Measurements from ENCODE around the gene ZNF526.

Gene ZNF526, protein sequence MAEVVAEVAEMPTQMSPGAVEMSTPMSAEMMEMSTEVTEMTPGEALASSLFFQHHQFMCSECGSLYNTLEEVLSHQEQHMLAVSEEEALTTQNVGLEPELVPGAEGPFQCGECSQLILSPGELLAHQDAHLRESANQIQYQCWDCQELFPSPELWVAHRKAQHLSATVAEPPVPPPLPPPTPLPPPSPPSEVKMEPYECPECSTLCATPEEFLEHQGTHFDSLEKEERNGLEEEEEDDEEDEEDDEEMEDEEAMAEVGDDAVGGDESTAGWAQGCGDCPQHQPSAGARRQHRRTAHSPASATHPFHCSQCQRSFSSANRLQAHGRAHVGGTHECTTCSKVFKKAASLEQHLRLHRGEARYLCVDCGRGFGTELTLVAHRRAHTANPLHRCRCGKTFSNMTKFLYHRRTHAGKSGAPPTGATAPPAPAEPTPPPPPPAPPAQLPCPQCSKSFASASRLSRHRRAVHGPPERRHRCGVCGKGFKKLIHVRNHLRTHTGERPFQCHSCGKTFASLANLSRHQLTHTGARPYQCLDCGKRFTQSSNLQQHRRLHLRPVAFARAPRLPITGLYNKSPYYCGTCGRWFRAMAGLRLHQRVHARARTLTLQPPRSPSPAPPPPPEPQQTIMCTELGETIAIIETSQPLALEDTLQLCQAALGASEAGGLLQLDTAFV
- 27.8 to 44.0 (median 30.5) reads per million in 4 experiments for total RNA-seq

DNA sequence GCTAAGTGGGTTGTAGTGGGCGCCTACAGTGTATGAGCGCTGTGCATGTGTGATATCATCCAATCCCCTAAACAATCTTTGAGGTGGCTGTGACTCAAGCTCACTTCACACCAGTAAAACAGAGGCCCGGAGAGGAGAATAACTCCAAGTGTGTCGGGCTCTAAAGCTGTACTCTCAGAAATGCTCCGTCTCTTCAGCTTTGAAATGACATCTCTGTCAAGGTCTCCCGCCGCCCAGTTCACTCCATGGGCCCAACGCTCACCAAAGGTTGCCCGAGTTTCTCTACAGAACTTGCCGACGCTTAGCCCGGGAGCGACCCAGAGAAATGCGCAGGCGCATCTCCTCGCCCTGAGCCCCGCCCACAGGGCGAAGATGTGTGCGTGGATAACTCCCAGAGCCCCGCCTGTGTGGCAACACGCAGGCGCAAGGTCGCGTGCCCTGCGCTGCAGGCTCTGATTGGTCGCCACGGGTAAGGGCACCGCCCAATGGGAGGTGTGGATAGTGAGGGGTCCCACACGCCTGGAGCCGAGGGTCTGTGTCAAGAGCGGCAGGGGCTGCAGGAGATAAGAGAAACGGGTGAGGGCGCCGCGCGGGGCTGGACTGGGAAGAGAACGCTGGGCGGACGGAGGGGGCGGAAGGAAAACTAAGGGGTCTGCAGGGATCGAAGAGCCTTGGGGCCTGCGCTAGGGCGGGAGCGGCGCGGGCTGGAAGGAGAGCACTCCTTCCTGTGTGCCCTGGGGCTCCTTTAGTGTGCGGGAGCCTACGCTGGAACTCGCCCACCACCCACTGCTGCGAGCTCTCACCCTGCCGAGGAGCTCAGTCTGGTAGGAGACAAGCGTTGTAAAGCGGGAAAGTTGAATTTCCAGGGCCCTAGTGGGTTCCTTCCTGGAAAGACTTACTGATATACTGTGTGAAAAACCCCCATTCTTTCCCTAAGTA lies at the start of gene ZNF526:
ZNF526 (plus strand) TSS at position 501 of the 939 bp plus-strand sequence. CDS start 4,092 bp downstream, outside the sequence.
- DNase-seq: peak; percentile 97

- no peak for DNase-seq
Observed at GRCh38 chr19:42170715-42171114, 49.4 kb upstream of the ZNF526 start.

- DNase-seq: no peak
Observed at GRCh38 chr19:42172261-42172660, 47.9 kb upstream of the ZNF526 start.

DNA sequence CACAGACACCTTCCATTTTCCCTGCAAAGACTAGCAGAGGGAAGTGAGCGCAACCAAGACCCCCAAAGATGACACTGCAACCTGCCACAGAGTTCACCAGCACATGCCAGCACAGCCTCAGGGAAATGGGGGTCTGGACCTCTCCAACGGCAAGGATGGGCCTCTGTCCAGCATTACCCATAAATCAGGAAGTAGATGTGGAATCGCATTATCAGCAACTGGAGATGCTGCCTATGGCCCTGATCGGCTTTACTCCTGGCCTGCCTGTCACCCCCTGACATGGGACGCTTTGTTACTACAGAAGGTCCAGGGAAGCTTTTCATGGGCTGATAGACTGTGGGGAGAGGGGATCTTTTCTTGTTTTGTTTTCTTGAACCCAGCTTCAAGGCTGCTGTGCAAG lies 46.4 kb upstream of the ZNF526 start:
- DNase-seq: no peak

DNA sequence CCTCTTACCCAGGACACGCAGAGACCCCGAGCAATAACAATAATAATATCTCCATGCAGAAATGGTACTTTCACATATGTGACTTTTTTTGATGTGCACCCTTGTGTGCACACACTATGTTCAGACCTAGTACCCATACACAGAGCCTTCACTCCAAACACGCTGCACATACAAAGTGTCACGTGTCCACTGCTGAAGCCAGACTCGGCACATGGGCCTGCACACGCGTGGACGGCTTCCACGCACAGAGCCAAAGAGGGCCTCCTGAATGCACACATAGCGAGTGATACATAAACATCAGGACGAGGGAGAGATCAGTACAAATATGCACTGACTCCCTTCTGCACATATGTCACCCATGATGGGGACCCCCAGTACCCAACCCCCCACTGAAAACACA lies 45.9 kb upstream of the ZNF526 start:
- no peak for DNase-seq

- DNase-seq: no peak
Observed at GRCh38 chr19:42174958-42175734, 45.0 kb upstream of the ZNF526 start.

DNA sequence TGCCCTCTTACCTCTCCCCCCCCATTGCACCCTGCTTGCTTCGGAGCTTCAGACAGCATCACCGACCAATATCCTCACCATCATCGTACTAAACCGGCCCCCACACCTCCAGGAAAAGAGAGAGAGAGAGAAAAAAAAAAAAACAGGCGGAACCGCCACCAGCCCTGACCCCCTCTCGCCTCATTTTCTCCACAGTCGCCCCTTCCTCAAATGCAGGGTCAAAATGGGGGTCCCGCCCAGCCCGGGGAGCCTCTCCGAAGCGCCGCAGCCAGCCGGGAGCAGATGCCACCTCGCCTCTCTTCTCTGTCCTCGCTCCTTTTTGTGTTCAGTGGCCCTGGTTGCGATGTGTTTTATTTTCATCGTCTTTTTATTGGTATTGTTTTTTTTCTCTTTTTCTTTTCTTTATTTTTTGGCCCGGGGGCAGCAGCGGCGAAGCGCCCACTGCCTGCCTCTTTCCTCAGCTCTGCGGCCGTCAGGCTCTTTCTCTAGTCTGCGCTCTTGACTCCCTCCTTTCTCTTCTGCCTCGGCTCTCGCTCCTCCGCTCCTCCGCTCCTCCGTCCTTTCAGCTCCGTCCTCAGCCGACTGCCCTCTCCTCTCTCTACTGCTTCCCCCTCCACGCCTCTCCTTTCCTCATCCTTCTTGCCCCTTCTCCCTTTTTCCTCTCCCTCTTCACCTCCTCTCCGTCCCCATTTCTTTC lies 44.0 kb upstream of the ZNF526 start:
- no peak for DNase-seq

DNA sequence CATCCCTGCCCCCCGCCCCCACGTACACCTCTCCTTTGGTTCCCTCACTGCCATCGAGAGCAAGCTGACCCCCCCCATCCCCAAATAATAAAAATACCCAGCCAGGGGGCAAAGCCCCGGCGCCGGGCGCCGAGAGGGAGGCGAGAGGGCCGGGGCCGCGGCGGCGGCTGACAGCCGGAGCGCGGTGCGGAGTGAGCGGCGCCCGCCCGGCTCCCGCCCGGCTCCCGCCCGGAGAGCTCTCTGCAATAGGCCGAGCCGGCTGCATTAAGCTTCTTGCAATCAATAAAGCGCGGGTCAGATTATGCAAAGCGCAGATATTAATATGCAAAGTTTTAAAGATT lies 43.5 kb upstream of the ZNF526 start:
- DNase-seq: no peak

DNA sequence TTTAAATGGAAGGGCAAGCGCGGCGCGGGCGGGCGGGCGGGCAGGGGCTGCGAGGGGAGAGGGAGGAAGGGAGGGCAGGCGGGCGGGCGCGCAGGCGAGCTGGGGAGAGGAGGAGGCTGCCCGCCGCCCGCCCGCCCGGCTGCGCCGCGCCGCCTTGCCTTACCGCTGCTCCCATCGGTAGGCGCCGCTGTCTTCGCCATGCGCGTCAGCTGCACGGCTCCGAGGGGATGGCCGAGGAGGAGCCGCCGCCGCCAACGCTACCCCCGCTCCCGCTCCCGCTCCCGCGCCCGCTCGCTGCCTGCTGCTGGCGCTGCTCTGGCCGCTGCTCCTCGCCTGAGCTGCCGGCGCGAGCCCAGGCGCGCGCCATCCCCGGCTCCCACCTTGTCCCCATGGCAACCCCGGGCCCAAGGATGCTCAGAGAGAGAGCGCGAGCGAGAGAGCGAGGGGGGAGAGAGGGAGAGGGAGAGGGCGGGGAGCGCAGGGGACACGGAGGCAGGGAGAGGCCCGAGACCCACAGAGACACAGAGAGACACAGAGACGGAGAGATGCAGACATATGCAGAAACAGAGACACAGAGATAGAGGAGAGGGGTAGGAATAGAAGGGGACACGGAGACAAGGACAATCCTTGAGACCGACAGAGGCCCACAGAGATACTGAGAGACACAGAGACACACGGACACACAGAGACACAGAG lies 43.0 kb upstream of the ZNF526 start:
- DNase-seq: peak; percentile 56

DNA sequence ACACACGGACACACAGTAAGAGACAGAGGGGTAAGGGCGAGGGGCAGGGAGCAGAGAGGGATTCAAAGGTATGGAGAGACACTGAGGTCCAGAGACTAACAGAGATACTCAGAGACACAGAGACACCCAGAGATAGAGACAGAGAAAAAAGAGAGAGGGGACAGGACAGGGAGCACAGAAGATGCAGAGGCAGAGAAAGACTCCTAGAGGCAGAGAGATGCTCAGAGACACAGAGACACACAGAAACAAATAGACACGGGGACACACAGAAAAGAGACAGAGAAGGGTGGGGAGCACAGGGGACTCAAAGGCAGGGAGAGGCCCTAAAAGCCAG lies 42.5 kb upstream of the ZNF526 start:
- DNase-seq: no peak

DNA sequence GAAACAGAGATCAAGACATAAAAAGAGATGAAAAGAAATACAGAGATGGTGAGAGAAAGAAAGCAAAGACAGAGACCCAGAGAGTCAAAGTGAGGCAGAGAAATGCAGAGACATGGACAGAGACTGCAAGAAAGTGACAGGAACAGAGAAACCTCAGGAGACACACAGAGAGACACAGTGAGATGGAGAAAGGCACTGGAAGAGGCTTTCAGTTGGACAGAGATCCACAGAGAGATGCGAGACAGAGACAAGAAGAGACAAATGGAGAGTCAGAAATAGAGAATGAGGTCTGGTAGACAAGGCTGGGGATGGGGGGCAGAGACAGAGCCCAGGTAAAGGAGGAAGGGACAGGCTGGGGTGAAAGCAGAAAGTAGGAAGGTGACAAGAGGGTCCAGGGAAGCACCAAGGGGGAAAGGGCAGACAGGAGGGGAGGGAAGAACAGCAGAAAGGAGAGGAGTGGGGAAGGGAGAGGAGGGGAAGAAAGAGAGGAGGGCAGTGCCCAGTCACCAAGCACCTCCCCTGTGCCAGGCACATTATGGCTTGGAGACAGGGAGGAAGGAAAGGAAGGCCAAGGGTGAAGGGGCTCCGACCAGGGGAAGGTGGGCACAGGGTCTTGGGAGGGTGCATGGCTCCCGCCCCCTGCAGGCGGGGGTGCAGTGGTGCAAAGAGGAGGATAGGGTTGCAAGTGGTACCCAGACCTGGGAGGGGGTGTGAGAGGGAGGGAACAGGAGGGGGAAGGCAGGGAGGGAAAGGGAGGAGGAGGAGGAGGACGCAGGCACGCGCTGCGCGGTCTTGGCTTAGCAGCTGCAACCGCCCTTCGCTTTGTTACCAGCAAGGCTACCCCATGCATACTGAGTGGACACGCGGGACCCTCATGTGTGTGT lies 41.1 kb upstream of the ZNF526 start:
- no peak for DNase-seq

DNA sequence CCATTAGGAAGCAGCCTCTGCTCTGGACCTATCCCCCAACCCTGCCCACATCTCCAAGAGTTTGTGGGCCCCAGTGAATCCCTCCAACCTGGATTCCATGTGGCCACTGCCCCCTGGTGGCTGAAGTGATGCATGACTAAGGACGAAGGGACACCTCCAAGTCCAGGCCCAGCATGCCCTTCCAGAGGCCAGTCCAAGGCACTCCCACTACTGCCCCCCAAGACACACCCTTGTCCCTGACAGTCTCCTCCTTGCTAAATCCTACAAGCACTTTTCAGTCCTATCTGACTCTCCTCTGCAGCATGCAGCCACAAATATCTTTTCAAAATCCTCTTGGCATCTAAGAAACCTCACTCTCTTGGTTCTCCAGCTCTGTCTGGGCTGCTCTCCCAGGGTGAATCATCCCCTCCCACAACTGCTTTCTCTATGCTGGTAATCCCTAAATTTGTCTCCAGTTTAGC lies 35.7 kb upstream of the ZNF526 start:
- peak; percentile 60 for DNase-seq

- no peak for DNase-seq
Observed at GRCh38 chr19:42185277-42185676, 34.8 kb upstream of the ZNF526 start.

- DNase-seq: no peak
Observed at GRCh38 chr19:42188665-42189064, 31.4 kb upstream of the ZNF526 start.

GRCh38 chr19:42189133-42189532 lies 31.0 kb upstream of the ZNF526 start:
- no peak for DNase-seq

DNA sequence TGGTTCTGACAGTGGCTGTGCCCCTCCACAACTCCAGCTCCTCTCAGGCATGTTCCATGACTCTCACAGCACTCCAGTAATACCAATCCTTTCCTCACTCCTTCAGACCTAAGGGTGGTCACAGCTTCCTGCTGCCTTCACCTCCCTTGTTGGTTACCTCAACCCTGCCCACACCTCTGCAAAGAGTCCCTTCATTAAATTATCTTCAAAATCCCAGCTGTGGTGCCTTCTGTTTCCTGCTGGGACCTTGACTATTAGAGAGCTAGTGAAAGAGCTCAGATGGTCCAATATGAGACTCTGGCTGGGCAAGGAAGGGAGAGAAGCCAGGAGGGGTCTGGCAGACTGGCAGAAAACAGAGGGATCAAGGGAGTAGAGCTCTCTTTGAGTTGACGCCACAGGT lies 28.8 kb upstream of the ZNF526 start:
- DNase-seq: no peak

GRCh38 chr19:42191855-42192254 lies 28.3 kb upstream of the ZNF526 start:
- no peak for DNase-seq

- DNase-seq: no peak
Observed at GRCh38 chr19:42193294-42193693, 26.8 kb upstream of the ZNF526 start.

DNA sequence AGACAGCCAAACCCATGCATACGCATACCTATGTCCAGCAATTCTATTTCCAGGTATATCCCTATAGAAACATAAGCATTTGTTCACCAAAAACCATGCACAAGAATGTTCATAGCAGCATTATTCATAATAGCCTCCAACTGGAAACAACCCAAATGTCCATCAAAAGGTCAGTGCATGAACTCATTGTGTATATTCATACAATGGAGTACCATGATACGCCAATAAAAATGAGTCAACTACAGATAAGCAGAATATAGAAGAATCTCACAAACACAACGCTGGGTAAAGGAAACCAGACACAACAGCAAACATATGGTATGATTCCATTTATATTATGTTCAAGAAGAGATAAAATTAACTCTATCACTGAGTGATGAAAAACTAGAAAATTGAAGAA lies 26.4 kb upstream of the ZNF526 start:
- DNase-seq: no peak

Data from effector CD8-positive, alpha-beta T cell (primary cell).